Stimulated activated CD8-positive, alpha-beta memory T cell treated with anti-CD3 and anti-CD28 coated beads, Interleukin-4, amount 100 ng/mL, for 1 hour (primary cell): ENCODE results near the gene UBTD2.
A peak's percentile ranks its signal among the peaks of the same experiment; 100 is the strongest.
"Not testable (repeated sequence)": the region's sequence is repeated elsewhere in the genome, so short reads cannot be mapped to it uniquely, and the experiment has no call there.

Experiments used
- DNase-seq, 2 donors: peaks; one replicate each; pipeline ENCODE4 v3.0.0-alpha.2; 2020; ENCODE audit warnings: low read depth in 2 of 2, low spot score in 1 of 2

UBTD2 gene, protein sequence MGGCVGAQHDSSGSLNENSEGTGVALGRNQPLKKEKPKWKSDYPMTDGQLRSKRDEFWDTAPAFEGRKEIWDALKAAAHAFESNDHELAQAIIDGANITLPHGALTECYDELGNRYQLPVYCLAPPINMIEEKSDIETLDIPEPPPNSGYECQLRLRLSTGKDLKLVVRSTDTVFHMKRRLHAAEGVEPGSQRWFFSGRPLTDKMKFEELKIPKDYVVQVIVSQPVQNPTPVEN

DNA sequence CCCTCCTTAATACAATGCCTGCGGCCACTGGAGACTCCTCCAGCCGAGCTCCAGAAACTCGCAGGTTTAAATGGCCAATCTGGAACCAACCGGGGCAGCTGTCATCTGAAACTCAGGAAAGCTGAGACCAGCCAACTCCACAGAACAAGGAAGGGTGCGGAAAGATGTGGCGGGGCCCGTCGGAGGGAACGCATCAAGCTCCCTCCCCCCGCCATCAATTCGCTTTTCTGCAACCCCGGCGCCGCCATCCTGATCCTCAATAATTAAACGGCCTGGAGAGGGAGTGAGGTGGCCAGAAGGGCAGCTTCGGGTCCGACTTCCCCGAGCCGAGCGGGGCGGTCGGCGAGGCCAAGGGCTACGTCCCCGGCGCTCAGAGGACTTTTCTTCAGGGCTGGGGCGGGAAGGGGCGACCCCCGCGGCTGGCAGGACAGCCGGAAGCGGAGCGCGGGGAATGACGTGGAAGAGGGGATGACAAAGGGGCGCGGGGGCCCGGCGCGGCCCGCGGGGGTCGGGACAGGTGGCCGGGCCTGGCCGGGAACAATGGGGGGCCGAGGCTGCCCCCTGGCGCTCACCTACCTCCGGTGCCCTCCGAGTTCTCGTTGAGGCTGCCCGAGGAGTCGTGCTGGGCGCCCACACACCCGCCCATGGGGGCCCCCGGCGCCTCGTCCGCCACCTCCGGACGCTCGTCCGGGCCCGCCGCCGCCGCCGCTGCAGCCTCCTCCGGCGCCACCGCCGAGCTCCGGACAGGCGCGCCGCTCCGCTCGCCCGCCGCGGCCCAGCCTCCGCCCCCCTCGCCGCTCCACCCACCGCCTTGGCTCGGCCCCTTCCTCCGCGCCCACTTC is at the start of gene UBTD2:
Gene UBTD2 (minus strand): TSS at position 745 of the 842 bp plus-strand sequence. CDS start 99 bp downstream, at position 646.
- peak; percentile 49 to 54 for DNase-seq

DNA sequence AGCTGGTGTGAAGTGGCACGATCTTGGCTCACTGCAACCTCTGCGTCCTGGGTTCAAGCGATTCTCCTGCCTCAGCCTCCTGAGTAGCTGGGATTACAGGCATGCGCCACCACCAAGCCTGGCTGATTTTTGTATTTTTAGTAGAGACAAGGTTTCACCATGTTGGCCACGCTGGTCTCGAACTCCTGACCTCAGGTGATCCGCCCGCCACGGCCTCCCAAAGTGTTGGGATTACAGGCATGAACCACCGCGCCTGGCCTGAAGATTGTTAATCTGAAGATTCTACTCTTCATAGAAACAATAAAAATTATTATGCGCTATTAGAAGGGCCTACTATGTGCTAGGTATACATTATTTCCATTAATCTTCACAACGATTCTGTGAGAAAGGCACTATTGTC is 43.3 kb upstream of the UBTD2 start:
- not testable (repeated sequence) for DNase-seq

DNA sequence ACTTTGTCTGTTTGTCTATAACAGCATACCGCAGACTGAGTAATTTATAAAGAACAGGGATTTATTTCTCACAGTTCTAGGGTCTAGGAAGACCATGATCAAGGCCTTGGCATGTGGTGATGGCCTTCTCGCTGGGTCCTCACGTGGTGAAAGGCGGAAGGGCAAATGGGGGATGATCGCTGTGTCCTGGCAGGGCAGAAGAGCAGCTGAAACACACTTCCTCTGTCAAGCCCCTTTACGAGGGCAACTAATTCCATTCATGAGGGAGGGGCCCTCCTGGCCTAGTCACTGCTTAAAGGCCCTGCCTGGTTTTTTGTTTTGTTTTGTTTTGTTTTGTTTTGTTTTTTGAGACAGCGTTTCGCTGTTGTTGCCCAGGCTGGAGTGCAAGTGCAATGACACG is 41.9 kb upstream of the UBTD2 start:
- no peak for DNase-seq

DNA sequence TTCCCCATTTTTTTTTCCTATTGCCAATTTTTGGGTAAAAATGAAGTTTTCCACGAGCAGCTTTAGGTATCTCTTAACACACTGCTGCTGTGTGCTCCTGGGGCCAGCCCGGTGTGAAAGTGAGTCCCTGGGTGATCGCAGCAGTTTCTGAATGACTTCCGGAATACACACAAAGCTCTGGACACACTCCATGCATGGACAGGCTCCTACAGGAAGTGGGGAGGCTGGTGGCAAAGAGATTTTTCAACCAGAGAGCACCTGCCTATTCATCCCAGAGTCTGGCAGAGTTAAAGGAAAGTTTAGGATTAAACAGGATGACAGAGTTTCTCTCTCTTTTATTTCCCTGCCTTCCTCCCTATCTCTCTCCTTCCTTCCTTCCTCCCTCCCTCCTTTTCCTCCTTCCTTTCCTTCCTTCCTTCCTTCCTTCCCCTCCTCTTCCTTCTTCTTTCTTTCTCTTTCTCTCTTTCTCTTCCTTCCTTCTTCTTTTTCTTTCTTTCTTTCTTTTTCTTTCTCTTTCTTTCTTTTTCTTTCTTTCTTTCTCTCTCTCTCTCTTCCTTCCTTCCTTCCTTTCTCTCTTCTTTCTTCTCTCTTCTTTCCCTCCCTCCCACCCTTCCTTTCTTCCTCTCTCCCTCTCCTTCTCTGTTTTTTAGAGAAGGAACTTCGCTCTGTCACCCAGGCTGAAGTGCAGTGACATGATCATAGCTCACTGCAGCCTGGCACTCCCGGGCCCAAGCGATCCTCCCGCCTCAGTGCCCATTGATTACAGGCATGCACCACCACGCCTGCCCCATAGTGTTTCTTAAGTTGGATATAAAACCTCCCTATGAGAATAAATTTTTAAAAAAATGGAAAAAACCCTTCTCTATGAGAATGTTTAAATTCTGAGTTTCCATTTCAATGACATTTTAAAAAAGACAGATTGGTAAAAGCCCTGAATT is 38.7 kb upstream of the UBTD2 start:
- DNase-seq: no peak

DNA sequence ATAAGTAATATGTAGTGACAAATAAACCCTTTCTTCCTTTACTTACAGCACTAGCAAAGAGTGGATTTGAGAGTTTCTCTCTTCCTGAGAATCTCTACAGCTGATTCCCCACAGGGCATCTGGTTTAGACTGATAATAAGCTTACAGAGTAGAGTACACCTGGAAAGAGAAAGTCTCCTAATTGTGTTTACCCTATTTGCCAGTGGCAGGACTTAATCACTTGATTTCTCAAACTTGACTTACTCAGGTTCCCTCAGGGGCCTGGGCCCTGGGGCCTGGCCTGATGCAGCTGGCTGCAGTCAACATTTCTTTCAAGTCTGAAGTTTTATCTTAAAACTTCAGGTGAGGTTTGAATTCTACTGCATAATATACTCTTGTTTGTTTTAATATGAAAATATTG is 38.0 kb upstream of the UBTD2 start:
- no peak for DNase-seq

DNA sequence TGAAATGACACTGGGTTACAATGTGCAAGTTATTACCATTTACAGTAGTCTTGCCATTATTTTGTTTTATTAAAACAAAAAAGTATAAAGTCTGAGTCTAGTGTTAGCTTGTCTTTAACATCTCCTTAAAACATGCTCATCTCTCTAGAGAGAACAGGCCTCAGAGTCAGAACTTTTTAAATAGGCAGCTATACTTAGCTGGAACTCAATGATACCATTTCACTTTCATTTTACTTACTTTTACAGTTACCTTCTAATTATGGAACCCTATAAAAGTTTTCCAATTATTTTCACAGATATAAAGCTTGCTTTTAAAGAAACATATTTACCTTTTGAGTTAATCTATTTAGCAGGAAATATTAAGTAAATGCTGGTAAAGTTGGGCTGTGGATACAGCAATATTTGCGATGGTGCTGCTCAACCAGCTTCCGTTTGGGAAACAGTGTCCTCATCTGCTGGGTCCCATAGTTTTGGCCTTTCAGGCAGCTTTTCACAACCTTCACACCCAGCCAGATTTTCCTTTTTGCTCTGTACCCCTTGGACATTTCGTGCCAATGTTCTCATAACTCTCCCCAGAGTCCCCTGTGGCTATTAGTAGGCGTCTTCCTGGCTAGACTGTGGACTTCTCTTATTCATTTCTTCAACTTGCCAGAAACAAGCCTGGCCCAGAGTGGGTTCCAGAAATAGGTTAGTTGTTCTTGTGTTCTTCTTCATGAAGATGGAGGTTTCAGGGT is 36.3 kb upstream of the UBTD2 start:
- no peak for DNase-seq

DNA sequence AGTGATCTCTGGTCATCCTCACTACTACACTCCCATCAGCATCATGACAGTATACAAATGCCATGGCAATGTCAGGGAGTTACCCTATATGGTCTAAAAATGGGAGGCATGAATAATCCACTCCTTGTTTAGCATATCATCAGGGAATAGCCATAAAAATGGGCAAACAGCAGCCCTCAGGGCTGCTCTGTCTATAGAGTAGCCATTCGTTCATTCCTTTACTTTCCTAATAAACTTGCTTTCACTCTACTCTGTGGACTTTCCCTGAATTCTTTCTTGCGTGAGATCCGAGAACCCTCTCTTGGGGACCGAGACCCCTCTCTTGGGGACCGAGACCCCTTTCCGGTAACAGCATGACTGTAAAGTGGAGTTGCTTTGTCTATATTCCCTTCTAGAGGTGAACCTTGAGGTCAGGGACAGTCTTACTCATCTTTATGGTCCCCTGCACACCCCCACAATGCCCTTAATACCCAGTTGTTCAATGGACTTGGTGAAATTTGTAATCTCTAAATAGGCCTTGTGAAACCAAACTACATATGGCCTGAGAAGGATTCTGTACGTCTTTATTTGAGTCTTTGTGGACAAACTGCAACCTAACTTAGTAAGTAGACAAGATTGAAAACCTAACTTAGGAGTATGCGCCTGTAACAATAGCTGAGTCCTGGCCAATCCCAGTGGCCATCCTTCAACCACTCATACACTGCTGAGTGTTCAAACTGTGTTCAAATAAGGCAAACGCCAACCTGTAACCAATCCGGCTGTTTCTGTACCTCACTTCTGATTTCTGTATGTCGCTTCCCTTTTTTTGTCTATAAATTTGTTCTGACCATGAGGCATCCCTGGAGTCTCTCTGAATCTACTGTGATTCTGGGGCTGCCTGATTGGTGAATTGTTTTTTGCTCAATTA is 32.3 kb upstream of the UBTD2 start:
- no peak for DNase-seq

DNA sequence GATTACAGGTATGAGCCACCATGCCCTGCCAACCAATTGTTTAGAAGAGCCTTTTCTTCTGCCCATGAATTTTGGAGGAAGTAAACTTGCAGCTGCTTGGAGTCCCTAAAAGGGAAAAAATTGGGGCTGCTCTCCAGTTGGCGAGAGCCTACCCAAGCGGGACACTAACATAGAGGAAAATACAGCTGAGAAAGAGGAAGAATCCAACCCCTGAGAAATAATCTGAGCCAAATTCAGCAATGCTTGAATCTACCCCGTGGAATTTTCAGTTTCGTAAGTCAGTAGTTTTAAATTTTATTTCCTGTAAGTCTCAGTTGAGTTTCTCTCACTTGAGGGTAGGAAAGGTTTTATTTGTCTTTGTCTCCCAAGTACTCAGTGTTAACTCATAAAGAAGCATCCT is 30.4 kb upstream of the UBTD2 start:
- no peak for DNase-seq

DNA sequence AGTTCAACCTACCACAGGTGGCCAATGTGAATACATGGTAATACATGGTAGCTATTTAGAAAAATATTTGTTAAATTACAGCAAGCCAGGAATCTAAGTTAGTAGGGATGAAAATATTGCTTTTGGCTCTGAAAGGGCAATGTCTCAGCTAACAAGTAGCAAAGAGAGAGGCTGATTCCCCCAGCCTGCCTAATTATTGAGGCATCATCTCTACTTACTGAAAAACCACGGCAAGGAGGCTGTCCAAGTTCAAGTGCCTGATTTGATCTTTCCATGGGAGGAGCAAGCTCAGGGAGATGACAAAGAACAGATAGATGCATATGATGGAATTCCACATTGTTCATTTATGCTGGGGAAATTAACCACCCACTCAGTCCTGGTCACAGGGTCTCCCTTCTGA is 28.7 kb upstream of the UBTD2 start:
- DNase-seq: no peak

DNA sequence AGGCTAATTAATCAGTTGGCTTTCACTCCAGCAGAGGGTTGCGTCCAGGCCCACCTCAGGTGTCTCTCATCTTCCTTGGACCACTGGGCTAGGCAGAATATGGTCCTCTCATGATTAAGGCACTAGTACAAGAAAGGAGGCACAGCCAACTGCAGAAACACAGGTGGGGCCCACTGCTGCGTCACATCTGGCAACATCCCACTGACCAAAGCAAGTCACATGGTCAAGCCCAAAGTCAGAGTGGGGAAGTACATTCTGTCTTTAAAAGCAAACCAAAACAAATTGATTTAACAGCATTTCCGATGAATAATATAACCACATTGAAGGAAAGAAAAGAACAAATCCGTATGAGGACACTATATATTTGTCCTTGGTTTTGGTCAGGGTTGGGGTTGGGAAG is 28.0 kb upstream of the UBTD2 start:
- no peak for DNase-seq

DNA sequence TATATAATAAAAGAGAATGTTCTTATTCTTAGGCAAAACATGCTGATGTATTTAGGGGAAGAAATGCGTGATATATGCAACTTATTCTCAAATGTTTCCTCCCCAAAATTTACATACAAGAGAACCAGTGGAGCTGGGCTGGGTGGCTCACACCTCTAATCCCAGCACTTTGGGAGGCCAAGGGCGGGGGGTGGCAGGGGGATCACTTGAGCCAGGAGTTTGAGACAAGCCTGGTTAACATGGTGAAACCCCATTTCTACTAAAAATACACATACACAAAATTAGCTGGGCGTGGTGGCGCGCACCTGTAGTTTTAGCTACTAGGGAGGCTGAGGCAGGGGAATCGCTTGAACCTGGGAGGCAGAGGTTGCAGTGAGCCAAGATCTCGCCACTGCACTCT is 27.5 kb upstream of the UBTD2 start:
- DNase-seq: no peak

DNA sequence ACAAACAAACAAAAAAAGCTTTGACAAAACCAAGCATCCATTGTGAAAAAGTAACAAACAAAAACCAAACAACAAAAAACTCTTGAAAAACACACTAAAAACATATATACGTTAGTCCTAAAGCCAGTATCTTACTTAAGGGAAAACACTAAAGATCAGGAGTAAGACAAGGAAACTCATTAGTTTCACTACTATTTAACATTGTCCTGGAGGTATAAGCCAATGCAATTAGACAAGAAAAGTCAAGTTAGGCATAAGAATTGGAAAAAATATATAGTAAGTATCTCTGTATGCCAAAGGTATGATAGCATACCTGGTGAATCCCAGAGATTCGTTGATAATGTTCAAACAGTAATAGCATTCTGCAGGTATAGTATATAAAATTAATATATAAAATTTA is 21.8 kb upstream of the UBTD2 start:
- no peak for DNase-seq

DNA sequence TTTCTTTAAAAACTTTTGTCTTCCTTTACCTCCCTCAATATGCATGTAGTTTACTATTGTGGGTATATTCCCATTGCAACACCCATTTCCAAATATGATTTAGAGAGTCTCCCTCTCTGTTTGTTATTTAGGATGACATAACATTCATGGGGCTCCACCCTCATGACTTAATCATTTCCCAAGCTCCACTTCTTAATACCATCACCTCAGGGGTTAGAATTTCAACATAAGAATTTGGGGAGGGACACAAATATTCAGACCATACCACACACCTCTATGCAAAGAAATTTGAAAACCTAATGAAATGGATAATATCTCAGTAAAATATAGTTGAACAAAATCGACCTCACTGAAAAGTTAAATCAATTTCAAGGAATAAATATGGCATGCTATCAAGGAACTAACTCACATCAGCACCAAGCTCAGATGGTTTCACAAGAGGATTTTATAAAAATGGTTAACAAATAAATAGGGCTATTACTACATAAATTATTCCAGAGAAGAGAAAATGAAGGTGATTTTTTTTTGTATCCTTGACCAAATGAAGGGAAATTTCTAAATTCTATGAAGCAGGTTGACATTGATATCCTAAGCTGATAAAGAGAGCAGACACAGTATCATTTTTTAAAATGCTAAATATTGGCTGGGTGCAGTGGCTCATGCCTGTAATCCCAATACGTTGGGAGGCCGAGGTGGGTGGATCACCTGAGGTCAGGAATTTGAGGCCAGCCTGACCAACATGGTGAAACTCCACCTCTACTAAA is 20.2 kb upstream of the UBTD2 start:
- DNase-seq: no peak

DNA sequence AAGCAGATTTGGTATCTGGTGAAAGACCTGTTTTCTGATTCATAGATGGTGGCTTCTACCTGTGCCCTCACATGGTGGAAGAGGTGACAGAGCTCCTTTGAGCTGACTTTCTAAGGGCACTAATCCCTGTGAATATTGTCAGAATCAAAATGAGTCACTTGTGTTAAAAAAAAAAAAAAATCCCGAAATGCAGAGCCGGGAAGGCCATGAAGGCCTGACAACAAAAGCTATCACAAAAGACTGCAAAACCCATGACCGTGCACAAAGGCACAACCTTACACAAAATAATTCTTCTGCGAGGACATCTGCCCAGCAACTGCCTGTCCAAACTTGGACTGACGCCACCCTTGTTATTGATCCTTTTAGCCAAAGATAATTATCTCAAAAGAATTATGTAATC is 19.6 kb upstream of the UBTD2 start:
- DNase-seq: no peak

DNA sequence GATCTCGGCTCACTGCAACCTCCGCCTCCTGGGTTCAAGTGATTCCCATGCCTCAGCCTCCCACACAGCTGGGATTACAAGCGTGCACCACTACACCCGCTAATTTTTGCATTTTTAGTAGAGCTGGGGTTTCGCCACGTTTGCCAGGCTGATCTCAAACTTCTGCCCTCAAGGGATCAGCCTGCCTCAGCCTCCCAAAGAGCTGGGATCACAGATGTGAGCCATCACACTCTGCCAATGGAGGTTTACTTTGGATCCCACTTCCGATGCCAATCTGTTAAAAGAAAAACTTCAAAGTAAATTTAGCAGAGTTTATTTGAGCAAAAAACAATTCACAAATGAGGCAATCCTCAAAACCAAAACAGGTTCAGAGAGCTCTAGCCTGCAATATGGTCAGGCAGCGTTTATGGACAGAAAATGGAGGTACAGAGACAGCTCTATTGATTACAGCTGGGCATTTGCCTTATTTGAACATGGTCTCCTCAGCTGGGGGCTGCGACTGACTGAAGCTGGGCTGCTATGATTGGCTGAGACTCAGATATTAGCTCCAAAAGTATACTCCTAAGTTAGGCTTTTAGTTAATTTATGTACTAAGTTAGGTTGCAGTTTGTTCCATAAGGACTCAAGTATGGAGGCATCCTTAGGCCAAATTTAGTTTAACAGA is 18.6 kb upstream of the UBTD2 start:
- no peak for DNase-seq

DNA sequence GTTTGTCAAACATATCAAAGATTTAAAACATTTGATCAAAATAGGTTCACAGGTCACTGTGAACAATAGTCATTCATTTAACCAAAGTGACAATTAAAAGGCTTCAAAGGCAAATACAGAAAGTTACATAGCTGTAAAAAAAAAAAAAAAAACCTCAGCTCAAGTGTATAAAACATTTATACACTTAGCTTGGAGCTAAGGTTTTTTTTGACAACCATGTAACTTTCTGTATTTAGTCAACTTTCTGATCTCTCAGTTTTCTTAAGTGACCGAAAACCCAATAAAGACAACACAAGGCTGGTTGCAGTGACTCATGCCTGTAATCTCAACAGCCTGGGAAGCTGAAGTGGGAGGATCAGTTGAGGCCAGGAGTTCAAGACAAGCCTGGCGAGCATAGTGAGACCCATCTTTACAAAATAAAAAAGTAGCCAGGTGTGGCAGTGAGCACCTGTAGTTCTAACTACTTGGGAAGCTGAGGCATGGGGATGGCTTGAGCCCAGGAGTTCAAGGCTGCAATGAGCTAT is 16.4 kb upstream of the UBTD2 start:
- no peak for DNase-seq

DNA sequence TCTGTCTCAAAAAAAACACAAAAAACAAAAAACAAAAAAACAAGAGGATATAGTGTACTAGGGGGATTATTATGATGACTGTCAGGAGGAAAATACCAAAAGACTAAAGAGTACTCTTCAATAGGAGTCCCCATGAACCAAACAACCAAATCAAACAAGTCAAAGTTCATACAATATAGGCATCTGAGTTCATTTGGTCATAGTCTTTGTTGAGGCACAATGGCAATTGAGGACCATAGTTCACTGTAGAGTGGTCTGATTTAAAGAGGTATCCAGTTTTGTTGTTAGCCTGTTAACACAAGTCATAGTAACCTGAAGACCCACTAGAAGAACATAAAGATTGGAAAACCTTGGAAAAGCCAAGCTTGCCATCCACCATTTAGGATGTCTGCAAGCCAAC is 11.3 kb upstream of the UBTD2 start:
- DNase-seq: no peak

DNA sequence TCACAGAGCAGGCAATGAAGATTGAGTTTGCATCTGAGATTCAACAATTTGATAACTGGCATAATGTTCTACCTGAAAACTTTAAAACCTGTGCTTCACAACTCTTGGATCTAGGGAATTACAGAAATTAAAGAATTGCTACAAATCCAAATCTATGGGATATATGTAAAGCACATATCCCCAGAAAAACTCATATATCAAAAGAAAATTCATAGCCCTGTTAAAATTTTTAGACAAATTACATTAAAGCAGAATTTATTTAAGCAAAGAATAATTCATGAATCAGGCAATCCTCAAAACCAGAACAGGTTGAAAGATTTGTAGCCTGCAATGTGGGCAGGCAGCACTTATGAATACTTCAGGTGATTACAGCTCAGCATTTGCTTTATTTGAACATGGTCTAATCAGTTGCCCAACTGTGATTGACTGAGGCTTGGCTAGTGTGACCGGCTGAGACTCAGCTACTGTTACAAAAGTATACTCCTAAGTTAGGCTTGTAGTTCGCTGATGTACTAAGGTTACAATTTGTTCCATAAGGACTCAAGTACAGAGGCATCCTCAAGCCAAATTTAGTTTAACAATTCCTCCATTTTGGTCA is 10.3 kb upstream of the UBTD2 start:
- no peak for DNase-seq
